AG10803 (cell line): Measurements from ENCODE around the gene CYFIP2.
A peak's percentile ranks its signal among the peaks of the same experiment; 100 is the strongest.

Experiments
- DNase-seq: peaks from one replicate; pipeline ENCODE4 v3.0.0; 2010; ENCODE audit warnings: low read depth
- H3K4me3 ChIP-seq: 2 replicates; pipeline ENCODE4 v1.5.1; 2011; ENCODE audit warnings: mild to moderate bottlenecking, low read length, control low read depth
- CTCF ChIP-seq: conservative IDR thresholded peaks from 2 replicates; pipeline ENCODE4 v1.5.1; 2011; ENCODE audit warnings: mild to moderate bottlenecking, low read length, control low read depth, inconsistent platforms

Gene CYFIP2

GRCh38 chr5:157324237-157324636 is 58.3 kb downstream of the CYFIP2 start:
- DNase-seq = no peak
- H3K4me3 ChIP-seq = no peak overlapping the region
- peak; percentile 40 for TF ChIP-seq CTCF

- H3K4me3 ChIP-seq = no peak overlapping the region
- no peak for DNase-seq
- TF ChIP-seq CTCF = no peak
Observed at GRCh38 chr5:157326440-157327005, 60.6 kb downstream of the CYFIP2 start.

- no peak for DNase-seq
- TF ChIP-seq CTCF = no peak
- H3K4me3 ChIP-seq = no peak overlapping the region
Observed at GRCh38 chr5:157327771-157328170, 61.8 kb downstream of the CYFIP2 start.

GRCh38 chr5:157328277-157328912 is 62.5 kb downstream of the CYFIP2 start:
- peak; percentile 81 for DNase-seq
- peak; percentile 96 for TF ChIP-seq CTCF
- peak overlapping the region; percentile 19 for H3K4me3 ChIP-seq

GRCh38 chr5:157331807-157332206 is 65.9 kb downstream of the CYFIP2 start:
- DNase-seq = no peak
- no peak for TF ChIP-seq CTCF

GRCh38 chr5:157335534-157336422 is 69.9 kb downstream of the CYFIP2 start:
- TF ChIP-seq CTCF = no peak
- H3K4me3 ChIP-seq = no peak overlapping the region
- DNase-seq = peak; percentile 76

More at GRCh38 chr5:157331807-157332206, 65.9 kb downstream of the CYFIP2 start:
- H3K4me3 ChIP-seq = no peak overlapping the region
